ENCODE measurements around the gene SLC29A1. TPM values are rescaled to one million over a fixed set of nuclear protein-coding genes. Genes with fewer than 3 reads are reported as not detected.

Gene SLC29A1
- total RNA-seq, 1 experiment from 2014 or later = 20.4 TPM

Other genes with a start within 250 kb of the SLC29A1 start
- gene MRPL14, start 96.1 kb upstream of the SLC29A1 start, total RNA-seq (2014; rRNA removed; shearing (Covaris generic)) = 143 and 149 TPM in 2 replicates
- 13.7 and 25.5 TPM in 2 replicates for gene TMEM63B, start 96.0 kb upstream of the SLC29A1 start, total RNA-seq (2014; rRNA removed; shearing (Covaris generic))
- not detected in 2 replicates for gene CAPN11, start 64.8 kb upstream of the SLC29A1 start, total RNA-seq (2014; rRNA removed; shearing (Covaris generic))
- not detected in 2 replicates for gene MYMX, start 6.7 kb upstream of the SLC29A1 start, total RNA-seq (2014; rRNA removed; shearing (Covaris generic))
- gene HSP90AB1, start 23.5 kb downstream of the SLC29A1 start, total RNA-seq (2014; rRNA removed; shearing (Covaris generic)) = 2,636 and 2,780 TPM in 2 replicates
- 86.8 and 92.8 TPM in 2 replicates for gene SLC35B2, start 33.9 kb downstream of the SLC29A1 start, total RNA-seq (2014; rRNA removed; shearing (Covaris generic))
- gene NFKBIE, start 42.0 kb downstream of the SLC29A1 start, total RNA-seq (2014; rRNA removed; shearing (Covaris generic)) = 42.3 and 56.3 TPM in 2 replicates
- gene TMEM151B, start 46.9 kb downstream of the SLC29A1 start, total RNA-seq (2014; rRNA removed; shearing (Covaris generic)) = 0.23 and 0.33 TPM in 2 replicates
- gene AARS2, start 89.8 kb downstream of the SLC29A1 start, total RNA-seq (2014; rRNA removed; shearing (Covaris generic)) = 37.9 and 38.2 TPM in 2 replicates
- gene SPATS1, start 119.1 kb downstream of the SLC29A1 start, total RNA-seq (2014; rRNA removed; shearing (Covaris generic)) = not detected in 2 replicates
- 50.2 and 57.8 TPM in 2 replicates for gene CDC5L, start 164.1 kb downstream of the SLC29A1 start, total RNA-seq (2014; rRNA removed; shearing (Covaris generic))

All from Daoy (cell line).